SK-MEL-5 (cell line): ENCODE measurements around the gene TIMM17B. TPM values are rescaled to one million over a fixed set of nuclear protein-coding genes. Genes with fewer than 3 reads are reported as not detected.
"Not testable (repeated sequence)": the region's sequence is repeated elsewhere in the genome, so short reads cannot be mapped to it uniquely, and the experiment has no call there.

Experiments
- DNase-seq: peaks from one replicate; pipeline ENCODE4 v3.0.0-alpha.2; 2016; ENCODE audit warnings: low read depth, low spot score
- in situ Hi-C: cut with HindIII; loops from 2 replicates; pipeline ENCODE4 v1.10.0; 2016; ENCODE audit warnings: low sequenced_read_pairs, high pct_unique_total_duplicates, low pct_unique_long_range_greater_than_20kb
- total RNA-seq: library from RNA; depleted of rRNA; stranded (reverse); fragments of >200 nt; shearing (Covaris generic); gene quantifications from 2 replicates; pipeline ENCODE4 v1.2.3, GENCODE V29; 2014; rRNA removed

The TIMM17B gene
- total RNA-seq, 1 experiment from 2014 or later, result 39.7 TPM

GRCh38 chrX:48854898-48855297 lies 42.7 kb downstream of the TIMM17B start:
- peak; percentile 66 for DNase-seq
- in situ Hi-C loops, result no loop called here

GRCh38 chrX:48854121-48854804 lies 43.3 kb downstream of the TIMM17B start:
- in situ Hi-C loops, DNase-seq: not testable (repeated sequence)

GRCh38 chrX:48853494-48853893 lies 44.1 kb downstream of the TIMM17B start:
- DNase-seq, in situ Hi-C loops: not testable (repeated sequence)

- in situ Hi-C loops, result no loop called here
- no peak for DNase-seq
These were observed 44.7 kb downstream of the TIMM17B start for GRCh38 chrX:48852857-48853256.

- no peak for DNase-seq
- in situ Hi-C loops, result no loop called here
These were observed 48.7 kb downstream of the TIMM17B start for GRCh38 chrX:48848847-48849246.

Other genes with a start within 250 kb of the TIMM17B start
- gene WAS, start 214.0 kb downstream of the TIMM17B start, total RNA-seq, result 0.42 TPM in 1 of 2 replicates, not detected in the other
- gene SUV39H1, start 201.0 kb downstream of the TIMM17B start, total RNA-seq, result 6.5 and 6.9 TPM in 2 replicates
- gene GLOD5, start 136.0 kb downstream of the TIMM17B start, total RNA-seq, result not detected in 2 replicates
- gene GATA1, start 111.2 kb downstream of the TIMM17B start, total RNA-seq, result not detected in 2 replicates
- gene HDAC6, start 95.7 kb downstream of the TIMM17B start, total RNA-seq, result 21.7 and 24.6 TPM in 2 replicates
- gene ERAS, start 71.3 kb downstream of the TIMM17B start, total RNA-seq, result 0.40 TPM in 1 of 2 replicates, not detected in the other
- 29.5 and 35.2 TPM in 2 replicates for gene PCSK1N, start 62.2 kb downstream of the TIMM17B start, total RNA-seq
- 50.3 and 72.2 TPM in 2 replicates for gene PQBP1, start 162 bp upstream of the TIMM17B start, total RNA-seq
- 27.9 and 31.0 TPM in 2 replicates for gene SLC35A2, start 13.9 kb upstream of the TIMM17B start, total RNA-seq
- gene PIM2, start 21.3 kb upstream of the TIMM17B start, total RNA-seq, result 8.6 and 9.8 TPM in 2 replicates
- 22.7 and 26.2 TPM in 2 replicates for gene OTUD5, start 59.8 kb upstream of the TIMM17B start, total RNA-seq
- 0.13 and 0.24 TPM in 2 replicates for gene KCND1, start 74.1 kb upstream of the TIMM17B start, total RNA-seq
- 16.6 and 17.0 TPM in 2 replicates for gene GRIPAP1, start 104.5 kb upstream of the TIMM17B start, total RNA-seq
- gene TFE3, start 145.6 kb upstream of the TIMM17B start, total RNA-seq, result 17.0 and 20.0 TPM in 2 replicates
- gene CCDC120, start 161.2 kb upstream of the TIMM17B start, total RNA-seq, result 0.77 and 1.0 TPM in 2 replicates
- 2.3 and 4.8 TPM in 2 replicates for gene PRAF2, start 176.2 kb upstream of the TIMM17B start, total RNA-seq
- gene WDR45, start 182.1 kb upstream of the TIMM17B start, total RNA-seq, result 71.6 and 87.0 TPM in 2 replicates
- 29.0 and 31.2 TPM in 2 replicates for gene GPKOW, start 226.0 kb upstream of the TIMM17B start, total RNA-seq